HCEC 1CT (cell line): ENCODE results near the gene E2F4.

Experiments
- DNase-seq: peaks from one replicate; pipeline ENCODE4 v3.0.0-alpha.2; 2017

The E2F4 gene

DNA sequence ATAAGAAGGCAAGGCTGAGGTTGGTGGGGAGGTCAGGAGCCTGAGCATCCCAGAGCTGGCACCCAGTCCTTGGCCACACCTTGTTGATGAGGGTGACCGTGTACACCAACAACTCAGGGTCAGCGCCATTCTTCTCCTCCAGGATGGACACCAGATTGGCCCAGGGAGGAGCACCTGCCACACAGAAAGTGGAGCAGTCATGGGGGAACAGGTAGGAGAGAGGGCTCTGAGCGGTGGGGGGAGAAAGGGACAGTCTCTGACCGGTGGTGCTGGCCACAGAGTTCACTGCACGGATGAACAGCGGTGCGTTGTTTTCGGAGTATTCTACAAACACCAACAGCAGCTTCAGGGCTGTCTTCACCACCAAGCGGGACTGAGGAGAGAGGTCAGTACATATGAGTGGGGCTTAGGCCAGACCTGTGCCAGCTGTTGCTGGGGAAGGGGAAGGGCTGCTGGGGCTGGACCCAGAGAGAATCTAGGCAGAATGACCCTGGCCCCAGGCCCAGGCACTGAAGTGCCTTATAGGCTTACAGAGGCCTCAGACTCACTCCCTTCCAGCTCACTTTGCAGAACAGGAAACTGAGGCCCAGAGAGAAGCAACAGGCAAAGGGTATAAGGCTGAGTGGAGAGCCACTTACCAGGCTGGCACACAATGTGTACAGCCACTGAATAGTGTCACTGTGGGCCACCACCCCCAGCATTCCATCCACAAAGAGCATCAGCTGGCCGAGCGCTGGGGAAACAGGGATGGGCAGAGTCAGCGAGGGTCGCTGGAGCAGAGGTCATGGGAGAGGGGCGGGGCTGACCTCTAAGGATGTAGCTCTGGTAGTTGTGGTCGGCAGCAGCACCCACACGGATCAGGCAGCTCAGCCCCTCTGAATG lies 45.7 kb downstream of the E2F4 start:
- DNase-seq = no peak

DNA sequence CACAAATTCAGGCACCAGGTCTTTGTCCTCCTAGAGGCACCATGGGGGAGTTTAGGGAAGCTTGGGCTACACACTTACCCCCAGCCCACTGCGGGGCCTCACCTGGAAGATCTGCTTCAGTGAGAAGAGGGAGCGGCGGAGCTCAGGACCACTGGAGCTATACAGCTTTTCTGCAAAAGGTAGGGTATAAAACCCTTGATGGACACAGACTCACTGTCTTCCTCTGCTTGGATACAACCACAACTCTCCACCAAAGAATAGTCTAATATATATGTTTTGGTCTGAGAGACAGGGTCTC lies 46.3 kb downstream of the E2F4 start:
- no peak for DNase-seq

DNA sequence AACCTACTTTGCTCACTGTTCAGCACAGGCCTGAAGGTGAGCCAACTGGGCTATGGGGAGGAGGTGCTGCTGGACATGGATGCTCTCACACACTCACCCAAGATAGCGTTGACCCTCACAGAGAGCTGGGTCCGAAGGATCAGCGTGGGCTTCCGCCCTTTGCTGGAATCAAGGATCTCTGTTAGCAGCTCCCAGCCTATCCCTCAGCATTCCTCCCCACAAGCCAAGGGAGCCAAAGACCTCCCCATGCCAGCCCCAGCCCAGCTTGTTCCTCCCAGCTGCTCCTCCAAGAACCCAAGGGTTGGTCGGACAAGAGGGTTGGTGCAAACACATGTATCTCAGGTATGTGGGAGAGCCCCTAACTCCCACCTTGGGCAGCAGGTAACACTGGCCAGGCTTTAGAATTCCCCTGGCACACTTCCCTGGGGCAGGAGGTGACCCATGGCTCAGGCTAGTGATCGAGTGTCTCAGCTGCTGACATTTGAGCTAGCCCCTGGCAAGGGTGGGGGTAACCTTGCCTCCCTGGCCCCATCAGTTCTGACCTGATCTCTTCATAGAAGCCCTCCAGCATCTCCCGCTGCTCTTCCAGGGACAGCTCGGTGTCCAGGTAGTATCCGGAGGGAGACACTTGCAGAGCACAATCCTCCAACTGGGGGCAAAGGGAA lies 47.0 kb downstream of the E2F4 start:
- no peak for DNase-seq

GRCh38 chr16:67240506-67240905 lies 48.6 kb downstream of the E2F4 start:
- DNase-seq = no peak

- DNase-seq = peak; percentile 78
Measured at GRCh38 chr16:67241008-67241900, 49.3 kb downstream of the E2F4 start.

- DNase-seq = no peak
Measured at GRCh38 chr16:67242138-67242730, 50.3 kb downstream of the E2F4 start.

- no peak for DNase-seq
Measured at GRCh38 chr16:67243481-67243880, 51.5 kb downstream of the E2F4 start.

GRCh38 chr16:67244387-67245185 lies 52.6 kb downstream of the E2F4 start:
- peak; percentile 90 for DNase-seq

DNA sequence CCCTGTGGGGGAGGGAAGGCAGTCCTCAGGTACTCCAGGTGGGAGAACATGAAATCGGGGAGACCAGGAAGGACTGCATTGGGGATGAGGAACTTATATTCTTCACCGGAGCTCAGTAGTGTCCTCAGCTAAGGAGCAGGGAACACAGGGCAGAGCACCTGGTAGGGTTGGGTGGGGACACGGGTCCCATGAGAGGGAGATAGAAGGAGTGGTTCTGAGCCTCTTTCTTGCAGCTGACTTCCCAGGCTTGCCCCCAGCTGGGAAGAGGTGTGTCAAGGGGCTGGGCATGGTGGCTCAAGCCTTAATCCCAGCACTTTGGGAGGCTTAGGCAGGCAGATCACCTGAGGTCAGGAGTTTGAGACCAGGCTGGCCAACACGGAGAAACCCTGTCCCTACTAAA lies 53.2 kb downstream of the E2F4 start:
- DNase-seq = no peak

DNA sequence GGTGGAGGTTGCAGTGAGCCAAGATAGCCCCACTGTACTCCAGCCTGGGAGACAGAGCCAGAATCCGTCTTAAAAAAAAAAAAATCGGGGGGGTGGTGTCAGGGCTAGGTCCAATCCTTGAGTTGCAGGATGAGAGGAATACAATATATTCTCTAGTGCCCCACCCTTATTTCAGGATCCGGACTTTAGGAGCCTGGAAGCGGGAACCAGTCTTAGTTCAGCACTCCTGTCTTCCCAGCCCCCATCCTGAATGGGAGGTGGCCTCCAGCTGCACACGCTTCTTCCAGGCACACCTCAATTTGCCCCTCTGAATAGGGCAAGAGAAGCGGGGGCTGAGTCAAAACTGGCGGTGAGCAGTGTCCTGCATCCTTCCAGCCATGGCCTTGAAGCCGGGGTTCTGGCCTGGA lies 53.7 kb downstream of the E2F4 start:
- DNase-seq = no peak

DNA sequence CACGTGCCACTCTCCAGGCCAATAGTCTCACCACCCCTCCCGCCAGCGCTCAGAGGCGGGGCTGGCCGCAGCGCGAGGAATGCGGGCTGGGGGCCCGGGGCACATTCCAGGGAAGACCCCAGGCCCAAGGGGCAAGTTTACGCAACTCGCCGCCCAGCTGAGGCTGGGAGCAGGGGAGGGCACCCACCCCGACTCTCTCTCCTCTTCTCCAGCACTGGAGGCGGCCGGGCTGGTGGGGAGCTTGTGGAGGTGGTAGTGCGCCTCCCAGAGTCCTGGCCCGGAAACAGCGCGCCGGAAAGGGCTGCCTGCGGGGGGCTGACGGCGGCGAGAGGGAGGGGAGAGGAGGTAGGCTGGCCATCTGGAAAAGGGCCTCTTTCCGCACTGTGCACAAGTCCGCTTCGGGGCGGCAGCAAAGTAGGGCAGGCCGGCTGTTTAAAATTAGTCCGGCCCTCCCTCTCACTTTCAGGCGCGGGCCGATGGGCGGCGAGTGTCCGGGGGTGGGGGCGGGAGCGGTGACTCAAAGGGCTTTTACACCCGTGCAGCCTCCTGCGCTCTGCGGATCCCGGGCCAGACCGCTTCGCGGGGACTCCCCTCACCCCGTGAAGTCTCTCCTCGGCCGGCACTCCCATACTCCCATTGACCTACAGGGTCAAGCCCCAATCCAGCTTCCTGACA lies 54.3 kb downstream of the E2F4 start:
- peak; percentile 78 for DNase-seq

DNA sequence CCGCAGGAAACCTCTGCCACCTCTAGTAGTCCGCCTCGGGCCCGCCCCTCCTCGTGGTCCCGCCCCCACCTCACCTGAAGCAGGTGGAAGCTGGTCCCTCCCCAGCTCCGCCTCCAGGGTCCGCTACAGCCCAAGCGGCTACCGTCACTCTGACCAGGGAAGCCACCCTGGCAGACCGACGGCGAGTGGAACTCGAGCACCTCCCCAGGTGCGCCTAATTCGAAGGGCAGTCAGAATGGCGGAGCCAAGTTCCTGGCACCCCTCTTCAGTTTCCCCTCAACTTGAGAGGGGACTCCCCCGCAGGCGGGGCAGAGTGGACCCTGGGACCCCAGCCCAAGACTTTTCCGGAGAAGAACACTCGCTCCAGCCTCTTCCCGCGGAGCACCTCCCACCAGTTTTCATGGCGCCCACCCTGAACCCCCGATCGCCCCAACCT lies 54.8 kb downstream of the E2F4 start:
- no peak for DNase-seq

GRCh38 chr16:67247192-67248072 lies 55.5 kb downstream of the E2F4 start, which contains the start of gene FHOD1:
FHOD1 (minus strand) TSS chr16:67247481; CDS start chr16:67247410, 71 bp downstream.
- peak; percentile 96 for DNase-seq

DNA sequence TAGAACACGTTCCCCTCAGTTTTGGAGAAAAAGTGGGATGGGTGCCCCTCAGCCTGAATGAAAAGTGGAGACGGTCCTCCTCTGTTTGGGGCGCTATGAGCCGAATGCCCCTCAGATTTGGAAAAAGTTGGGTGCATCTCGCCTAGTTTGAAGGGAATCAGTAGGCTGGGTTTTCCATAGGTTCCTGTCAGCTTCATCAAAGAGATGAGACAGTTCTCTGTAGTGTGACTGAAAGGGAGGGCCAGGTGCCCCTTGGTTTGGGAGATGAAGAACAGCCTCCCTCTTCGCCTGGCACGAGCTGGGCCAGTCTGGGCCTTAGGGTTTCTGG lies 56.1 kb downstream of the E2F4 start:
- no peak for DNase-seq
